Endothelial cell of hepatic sinusoid (primary cell): Measurements from ENCODE around the gene THTPA.
"Not testable (repeated sequence)": the region's sequence is repeated elsewhere in the genome, so short reads cannot be mapped to it uniquely, and the experiment has no call there.

Source experiments
- in situ Hi-C: cut with HindIII; loops from 2 replicates; pipeline ENCODE4 v1.10.0; 2017; ENCODE audit warnings: low sequenced_read_pairs

The THTPA gene

DNA sequence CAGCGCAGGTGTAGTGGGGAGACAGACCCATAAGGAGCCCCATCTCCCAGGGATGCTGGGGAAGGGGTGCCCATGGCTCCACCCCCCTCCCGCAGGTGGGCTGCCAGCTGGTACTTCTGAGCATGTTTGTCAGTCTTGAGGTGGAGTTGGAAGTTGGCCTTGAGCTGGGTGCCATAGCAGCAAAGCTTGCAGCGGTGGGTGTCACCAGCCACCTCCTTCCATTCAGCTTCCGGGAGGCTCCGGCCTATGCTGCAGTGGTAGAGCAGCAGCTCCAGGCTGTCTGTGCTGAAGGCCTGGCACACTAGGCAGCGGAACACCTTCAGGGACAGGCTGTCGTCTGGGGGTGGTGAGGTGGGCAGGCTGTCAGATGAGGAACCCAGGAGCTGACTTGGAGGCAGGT lies 23.4 kb upstream of the THTPA start:
- in situ Hi-C loops = loop anchor here (5.0 kb wide), 1 partner anchor 50 kb away; no protein-coding TSS in a partner anchor

DNA sequence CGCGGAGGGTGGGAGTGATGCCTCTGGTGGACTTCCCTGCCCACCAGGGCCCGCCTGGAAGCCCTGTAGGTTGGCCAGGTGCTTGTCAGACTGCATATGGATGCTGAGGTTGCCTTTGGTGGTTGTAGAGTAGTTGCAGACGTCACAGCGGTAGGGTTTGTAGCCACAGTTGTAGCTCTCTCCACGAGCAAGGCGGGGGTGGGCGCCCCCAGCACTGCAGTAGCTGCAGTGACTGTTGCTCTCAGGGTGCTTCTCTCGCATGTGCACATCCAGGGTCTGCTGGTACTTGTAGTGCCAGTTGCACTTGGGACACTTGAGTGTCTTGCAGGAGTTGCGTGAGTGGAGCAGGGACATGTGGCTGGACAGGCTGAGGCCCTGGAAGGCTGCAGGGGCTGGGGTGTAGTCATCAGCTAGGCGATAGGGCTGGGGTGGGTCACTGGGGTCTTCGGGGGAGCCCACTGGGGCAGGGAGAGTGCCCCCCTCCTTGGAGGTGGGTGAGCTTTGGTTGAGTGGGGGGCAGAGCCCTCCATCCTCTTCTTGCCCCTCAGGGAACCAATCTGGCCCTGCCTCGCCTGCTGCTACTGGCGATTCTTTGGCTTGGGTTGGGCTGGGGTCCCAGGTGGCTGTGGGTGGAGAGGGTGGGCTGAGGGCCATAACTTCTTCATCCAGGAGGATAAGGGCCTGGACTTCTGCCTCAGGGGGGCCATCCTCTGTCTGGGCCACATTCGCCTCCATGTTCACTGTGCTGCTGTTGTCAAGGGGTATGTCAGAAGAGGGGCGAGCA lies 22.2 kb upstream of the THTPA start:
- in situ Hi-C loops = loop anchor here (5.0 kb wide), 1 partner anchor 52 kb away; no protein-coding TSS in a partner anchor

DNA sequence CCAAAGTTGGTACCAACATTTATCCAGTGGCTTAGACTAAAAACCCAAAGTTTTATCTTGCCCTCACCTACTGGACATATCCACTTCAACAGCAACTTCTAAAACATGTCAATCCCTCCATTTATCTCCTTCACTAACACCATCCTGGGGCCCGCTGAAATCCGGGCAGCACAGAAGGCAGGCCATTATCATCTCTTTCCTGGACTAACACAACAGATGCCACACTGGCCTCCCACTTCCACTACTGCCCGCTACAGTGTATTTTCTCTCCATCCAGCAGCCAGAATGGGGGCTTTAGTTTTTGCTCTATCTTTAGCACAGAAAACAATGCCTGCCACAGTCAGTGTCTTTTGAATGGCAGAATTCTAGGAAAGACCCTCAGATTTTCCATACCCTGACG lies 20.1 kb upstream of the THTPA start:
- in situ Hi-C loops = no loop called here

DNA sequence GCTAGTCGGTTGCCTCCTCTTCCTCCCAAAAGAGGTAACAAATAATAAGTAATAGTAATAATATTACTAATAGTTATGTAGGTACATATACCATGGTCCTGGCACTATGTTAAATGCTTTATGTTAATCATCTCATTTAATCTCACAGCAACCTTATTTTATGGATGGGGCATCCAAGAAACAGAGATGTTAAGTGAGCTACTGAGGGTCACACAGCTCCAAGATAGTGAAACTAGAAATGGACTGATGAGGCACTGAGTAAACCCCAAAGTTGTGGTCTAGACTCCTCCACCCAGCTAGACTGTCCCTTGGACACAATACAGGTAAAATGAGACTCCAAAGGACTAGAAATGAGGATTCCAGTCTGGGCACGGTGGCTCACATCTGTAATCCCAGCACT lies 19.6 kb upstream of the THTPA start:
- in situ Hi-C loops = no loop called here

DNA sequence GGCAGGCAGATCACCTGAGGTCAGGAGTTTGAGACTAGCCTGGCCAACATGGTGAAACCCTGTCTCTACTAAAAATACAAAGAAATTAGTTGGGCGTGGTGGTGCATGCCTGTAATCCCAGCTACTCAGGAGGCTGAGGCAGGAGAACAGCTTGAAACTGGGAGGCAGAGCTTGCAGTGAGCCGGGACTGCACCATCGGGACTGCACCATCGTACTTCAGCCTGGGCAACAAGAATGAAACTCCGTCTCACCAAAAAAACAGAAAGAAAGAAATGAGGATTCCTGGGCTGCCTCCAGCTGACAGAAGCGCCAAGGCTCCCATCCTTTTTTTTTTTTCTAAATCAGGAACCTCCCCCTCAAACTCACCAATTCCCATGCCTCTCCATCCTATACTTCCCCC lies 19.2 kb upstream of the THTPA start:
- in situ Hi-C loops = not testable (repeated sequence)

DNA sequence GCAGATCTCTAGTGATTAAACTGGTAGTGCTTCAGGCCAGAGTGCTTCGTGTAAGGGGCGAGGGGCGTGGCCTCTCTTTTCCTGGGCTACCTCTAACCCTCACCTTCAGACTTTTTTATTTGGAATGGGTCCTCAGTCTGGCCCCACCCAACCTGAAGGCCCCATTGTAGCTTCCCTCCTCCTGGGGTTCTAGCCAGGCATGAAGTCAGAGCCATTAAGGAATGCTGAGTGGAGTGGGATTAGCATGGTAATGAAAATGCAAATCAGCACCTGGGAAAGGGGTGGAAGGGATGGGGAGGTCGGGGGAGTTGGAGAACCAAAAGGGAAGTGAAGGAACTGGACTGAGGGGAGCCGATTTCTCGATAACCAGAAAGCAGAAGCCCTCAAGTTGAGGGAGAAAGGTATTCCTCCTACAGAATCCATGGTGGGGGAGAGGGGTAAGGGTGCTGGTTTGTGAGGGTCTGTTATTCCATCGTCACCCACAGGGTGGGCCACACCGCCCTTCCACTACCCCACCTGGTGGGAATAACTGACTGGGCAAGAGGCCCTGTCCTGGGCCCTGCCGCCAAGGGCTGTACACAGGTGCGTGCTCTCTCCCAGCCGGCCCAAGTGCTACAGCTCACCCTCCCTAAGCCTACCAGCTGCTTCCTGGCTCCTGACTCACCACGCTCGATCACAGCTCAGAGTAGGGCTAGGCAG lies 18.6 kb upstream of the THTPA start:
- in situ Hi-C loops = no loop called here

DNA sequence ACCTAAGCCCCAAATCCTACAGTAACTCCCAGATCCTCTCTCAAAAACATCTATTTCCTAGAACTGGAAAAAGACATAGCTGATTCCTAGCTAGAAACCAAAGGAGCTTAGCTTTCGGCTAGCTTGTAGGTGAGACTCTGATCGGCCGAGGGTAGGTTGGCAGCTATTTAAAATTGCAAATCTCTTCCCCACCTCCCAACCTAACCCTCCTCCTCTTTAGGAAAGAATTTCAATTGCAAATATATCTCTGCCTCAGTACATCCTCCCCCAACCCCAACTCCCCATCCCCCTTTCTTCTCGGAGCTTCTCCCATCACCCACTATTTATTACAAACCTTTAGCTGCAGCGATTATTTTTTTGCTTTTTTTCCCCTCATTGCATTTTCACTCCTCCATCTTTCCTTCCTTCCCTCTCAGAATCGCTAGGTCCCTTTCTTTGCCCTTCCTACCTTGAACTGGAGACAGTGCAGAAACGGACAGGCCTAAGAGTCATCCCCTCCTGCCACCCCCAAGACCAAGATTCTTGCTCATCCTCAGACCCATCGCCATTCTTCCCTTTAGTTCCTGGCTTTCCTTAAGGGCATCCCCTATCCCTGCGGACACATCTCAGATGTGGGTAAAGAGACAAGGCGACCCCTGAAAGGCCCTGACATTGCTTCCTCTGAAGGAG lies 17.9 kb upstream of the THTPA start:
- in situ Hi-C loops = no loop called here

DNA sequence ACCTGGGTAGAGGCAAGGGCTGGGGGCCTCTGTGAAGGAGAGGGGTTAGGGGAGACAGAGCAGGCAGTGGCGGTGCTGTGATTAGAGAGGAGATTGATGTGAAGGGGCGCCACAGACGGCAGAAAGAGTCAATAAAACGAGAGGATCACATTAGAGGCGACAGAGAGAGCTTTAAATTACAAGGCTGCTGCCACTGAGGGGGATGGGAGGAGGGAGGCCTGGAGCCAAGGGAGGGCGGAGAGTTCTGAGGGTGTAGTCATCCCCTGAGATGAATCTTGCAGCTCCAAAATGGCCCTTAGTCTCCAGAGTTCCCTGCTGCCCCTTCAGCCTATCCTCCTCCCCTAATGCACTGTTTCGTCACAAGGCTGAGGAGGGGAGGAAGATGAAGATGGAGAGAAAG lies 17.3 kb upstream of the THTPA start:
- in situ Hi-C loops = no loop called here

DNA sequence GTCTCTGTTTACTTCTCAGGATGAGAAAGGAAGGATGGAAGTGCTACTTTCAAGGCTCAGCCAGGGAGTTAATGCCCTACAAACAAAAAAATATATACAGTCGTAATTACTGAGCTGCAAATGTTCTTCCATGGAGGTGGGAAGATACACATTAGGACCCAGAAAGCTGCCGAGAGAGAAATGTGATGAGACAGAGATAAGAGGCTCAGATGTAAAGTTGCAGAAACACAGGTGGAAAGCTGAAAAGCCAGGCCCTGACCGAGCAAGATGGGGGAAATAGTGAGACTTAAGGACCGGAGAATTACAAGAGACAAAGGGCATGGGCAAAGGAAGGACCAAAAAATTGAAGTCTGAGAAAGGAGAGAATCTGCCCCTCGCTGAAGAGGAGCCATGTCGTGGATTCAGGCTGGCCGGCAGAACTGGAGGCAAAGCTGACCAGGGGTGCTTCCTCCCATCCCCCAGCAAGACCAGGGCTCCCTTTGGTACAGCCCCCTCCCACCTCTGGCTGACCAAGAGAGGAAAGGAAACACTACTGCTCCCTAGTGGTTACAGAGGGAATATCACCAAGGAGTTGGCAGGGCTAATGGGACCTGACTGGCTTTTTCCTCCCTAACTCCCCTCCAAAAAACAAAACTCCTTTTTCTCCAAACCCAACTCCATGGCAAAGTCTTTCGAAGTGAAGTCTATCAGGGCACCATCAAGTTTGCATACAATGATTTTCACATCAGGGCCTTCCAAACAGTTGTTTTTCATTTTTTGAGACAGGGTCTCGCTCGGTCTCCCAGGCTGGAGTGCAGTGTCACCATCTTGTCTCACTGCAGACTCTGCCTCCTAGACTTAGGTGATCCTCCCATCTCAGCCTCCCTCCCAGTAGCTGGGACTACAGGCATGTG lies 16.6 kb upstream of the THTPA start:
- in situ Hi-C loops = no loop called here

DNA sequence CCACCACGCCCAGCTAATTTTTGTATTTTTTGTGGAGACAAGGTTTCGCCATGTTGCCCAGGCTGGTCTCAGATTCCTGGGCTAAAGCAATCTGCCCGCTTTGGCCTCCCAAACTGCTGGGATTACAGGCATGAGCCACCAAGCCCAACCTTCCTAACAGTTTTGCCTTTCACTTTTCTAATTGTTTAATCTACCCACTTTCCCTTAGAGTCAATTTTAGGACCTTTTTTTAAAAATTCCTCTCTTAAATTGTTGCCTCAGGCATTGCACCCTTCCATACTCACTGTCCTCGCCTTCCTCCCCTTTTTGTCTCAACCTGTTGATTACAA lies 16.0 kb upstream of the THTPA start:
- in situ Hi-C loops = no loop called here

DNA sequence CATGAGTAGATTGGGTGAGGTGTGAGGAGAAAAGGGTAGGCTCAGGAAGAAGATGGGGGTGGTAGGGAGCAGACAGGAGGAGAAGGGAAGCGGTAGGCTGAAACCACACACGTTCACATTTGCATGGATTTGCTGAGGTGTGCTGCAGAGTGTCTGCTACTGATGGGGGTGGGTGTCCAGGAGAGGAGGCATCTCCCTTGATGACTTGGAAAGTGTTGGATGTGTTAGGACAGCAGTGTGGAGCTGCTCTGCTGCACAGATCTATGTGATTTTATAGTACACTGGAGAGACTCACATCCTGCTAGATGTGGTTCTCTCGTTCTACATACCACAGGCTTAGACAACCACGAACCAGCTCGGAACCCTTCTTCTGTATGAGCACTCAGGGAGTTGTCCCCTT lies 13.8 kb upstream of the THTPA start:
- in situ Hi-C loops = no loop called here

DNA sequence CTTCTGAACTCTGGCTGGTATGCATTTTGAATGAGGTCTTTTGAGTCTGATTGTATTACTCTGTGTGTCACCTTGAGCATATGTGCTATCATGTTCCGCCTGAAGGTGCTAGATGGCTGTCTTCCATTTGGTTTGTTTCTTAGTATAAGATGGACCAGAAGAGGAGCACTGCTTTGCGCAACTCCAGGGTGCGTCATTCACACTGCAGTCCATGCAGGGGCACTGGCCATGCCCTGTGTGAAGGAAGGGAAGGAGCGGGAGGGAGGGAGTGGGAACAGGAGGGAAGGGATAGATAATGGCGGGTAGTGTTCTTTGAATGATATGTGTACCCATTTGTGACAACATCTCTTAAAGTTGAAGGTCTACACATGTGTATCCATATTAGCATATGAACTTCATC lies 12.7 kb upstream of the THTPA start:
- in situ Hi-C loops = no loop called here

DNA sequence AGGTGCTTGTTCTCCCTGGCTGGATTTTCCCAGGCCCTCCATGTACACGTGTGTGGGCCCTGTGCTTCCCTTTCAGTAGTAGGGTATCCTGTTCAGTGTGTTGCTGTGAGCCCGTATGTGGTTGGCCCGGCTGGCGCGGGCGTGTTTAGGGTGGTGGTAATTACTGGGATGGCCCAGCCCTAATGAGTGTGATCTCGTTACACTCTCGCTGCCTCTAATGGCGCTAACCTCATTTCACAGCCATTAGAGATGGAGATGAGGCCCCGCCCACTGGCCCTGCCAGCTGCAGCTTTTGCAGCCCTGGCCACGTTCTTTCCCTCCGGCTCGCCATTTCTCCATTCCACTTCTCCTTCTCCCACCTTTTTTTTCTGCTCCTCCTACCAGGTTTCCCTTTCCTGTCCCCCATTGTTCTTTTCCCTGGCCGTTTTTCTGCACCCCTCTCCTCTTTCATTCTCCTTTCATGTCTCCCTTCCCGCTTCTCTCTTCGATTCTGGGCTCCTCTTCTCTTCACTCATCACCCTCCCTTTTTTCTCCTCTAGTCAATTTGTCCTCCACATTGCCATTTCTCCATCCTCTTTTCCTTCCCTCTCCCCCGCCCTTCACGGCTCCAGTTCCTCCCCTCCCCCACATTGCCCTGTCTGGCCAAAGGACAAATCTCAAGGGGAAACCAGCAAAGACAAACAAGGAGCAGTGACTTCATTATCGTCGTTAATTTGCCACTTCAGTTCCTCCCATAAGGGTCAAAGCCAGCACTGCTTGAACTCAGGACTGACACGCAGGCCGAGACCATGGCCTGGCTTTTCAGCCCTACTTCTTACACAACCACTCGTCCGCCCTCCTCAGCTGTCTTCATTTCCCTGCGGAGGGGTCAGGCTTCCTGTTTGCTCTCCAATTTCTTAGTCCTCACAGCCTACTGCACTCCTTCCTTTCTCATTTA lies 11.3 kb upstream of the THTPA start:
- in situ Hi-C loops = no loop called here

DNA sequence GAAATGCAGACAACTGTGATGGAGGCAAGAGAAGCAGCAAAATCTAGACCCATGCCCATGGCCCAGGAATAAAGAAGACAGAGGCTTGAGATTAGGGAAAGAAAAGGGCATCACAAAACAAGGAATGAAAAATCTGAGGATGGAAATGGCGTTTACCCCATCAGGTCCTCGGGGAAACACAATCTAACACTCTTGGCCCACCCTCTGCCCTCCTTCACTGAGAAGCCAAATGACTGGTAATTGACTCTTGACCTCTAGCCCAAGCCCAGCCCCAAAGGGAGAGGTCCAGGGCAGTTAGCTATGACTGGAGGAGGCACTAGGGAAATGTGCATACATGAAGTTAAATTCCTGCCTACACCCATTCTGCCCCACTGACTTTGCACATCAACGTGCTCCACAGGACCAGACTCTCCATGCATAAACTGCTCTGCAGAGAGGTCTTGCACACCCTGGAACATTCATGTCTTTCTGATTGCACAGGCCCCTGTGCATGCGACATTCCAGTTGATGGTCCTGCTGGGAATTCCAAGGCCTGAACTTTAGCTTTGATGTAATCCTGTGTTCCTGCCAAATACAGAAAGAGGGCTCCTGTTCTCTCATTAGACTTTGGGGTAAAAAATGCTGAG lies 10.2 kb upstream of the THTPA start:
- in situ Hi-C loops = no loop called here

DNA sequence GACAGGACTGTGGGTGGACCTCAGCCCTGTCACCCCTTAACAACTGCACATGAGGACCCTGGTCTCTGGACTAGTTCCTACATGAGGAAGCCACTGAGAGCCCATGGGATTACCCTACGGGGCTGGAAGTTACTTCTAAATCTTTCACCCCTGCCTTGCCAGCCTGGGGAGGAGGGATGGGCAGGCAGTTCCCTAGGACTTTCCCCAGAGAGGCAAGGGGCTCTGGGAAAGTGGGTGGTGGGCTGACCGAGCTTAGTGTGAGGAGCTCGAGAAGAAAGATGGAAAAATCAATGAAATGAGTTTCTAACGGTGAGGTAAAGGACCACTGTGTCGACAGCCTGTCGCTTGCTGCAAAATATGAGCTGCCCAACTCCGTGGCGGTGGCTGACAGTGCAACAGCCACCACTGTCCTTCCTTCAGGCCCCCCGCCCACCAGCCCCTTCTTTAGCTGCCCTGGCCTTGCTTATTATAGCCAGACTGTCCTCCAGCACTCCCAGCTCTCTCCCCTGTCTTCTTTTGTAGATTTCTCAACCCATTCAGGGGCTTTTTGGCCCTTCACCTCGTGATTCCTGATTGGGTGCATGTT lies 9.5 kb upstream of the THTPA start:
- in situ Hi-C loops = no loop called here

DNA sequence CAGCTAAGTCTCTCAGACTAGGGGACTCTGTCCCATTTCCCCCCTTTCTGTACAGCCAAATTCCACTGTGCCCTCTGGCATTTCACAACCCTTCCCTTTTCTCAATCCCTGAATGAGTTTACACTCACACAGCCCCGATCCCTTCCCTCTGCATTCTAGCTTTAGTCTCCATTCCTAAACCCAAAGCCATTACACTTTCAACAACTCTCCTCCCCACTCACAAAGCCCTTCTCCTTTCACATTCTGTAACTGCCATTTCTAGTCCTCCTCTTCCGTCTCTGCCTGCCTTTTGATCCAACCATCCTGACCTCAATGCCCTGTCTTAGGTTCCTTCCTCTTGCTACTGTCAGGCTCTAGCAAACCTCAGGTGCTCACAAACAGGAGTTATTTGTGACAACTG lies 8.1 kb upstream of the THTPA start:
- in situ Hi-C loops = no loop called here

DNA sequence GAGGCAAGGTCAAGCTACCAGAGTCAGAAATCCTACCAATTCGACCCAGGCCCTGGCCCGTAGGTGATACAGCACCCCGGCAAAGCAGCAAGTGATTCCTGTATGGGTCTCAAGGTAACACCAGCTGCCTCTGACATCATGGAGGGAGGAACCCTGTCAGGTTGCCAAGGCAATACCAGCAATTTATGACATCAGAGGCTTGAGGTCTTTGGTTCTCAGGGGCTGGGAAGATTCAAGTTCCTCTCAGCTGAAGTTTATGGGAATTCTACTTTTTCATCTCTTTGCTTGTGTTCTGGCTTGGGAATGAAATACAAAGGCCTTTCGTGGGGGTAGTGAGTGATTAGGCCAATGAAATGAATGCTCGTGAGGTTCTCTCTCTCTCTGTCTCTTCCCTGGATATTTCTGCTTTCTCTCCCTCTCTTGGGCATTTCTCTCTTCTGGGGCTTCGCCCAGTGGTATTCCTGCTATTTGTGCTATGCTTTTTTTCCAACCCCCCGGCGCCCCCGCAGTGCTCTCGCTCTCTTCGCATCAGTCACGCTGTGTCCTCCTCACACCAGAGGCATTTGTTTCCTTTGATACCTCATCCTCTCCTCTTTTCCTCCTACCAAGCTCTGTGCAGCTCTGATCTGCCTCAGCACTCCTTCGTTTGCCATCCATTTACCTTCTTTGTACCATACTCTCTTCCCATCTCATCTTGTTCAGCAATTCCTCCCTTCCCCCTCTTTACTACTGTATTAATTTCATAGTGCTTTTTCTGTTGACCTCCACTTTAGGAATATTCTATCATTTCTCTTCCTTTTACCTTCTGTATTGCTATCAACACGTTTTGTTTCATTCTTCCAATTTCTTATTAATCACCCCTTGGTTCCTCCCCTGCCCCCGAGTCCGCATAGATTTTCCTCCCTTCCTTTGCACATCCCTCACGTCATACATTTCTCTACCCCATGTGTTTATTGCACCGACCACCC lies 7.4 kb upstream of the THTPA start:
- in situ Hi-C loops = no loop called here
